Ovary (tissue), 3 donors: Measurements from ENCODE around the gene UPB1.

Source experiments
- POLR2A ChIP-seq: fragments of 450-650 bp; IDR thresholded peaks from one replicate; pipeline ENCODE4 v1.6.1; 2017; ENCODE audit warnings: antibody characterized with exemption, mild to moderate bottlenecking, moderate library complexity
- TF ChIP-seq, protein P1 (sequence below), 3 donors: fragments of 450-650 bp in 2 of 3; fragments of 200-600 bp in 1 of 3; IDR thresholded peaks; one replicate each; pipeline versions ENCODE4 v1.5.1 to v1.8.0; 2016 to 2022; ENCODE audit warnings: antibody characterized with exemption in 3 of 3, mild to moderate bottlenecking in 1 of 3
- donor health status: DM: no; HTN: no; CAD: no.

DNA sequence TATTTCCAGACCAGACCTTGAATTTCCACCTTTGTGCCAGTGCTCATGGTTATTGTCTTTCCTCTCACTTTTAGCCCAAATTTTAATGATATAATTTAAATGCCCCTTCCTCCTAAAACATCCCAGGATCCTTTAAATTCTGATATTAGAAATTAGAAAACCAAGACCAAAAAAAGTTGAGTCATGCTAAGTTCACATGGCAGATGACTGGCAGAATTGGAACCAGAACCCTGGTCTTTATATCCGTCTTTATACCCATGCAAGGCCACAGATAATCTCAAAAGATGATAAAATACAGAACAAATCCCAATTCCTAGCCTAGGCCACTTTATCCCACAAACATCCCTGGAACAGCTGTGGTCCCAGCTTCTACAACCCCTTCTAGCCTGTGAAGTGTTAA is 41.3 kb upstream of the UPB1 start:
- TF ChIP-seq, protein P1, sequence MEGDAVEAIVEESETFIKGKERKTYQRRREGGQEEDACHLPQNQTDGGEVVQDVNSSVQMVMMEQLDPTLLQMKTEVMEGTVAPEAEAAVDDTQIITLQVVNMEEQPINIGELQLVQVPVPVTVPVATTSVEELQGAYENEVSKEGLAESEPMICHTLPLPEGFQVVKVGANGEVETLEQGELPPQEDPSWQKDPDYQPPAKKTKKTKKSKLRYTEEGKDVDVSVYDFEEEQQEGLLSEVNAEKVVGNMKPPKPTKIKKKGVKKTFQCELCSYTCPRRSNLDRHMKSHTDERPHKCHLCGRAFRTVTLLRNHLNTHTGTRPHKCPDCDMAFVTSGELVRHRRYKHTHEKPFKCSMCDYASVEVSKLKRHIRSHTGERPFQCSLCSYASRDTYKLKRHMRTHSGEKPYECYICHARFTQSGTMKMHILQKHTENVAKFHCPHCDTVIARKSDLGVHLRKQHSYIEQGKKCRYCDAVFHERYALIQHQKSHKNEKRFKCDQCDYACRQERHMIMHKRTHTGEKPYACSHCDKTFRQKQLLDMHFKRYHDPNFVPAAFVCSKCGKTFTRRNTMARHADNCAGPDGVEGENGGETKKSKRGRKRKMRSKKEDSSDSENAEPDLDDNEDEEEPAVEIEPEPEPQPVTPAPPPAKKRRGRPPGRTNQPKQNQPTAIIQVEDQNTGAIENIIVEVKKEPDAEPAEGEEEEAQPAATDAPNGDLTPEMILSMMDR (IDR thresholded peaks at IDR 0.05), result no peak
- TF ChIP-seq POLR2A, result no peak
